Measurements from ENCODE around the gene MRPS7.

Gene MRPS7

DNA sequence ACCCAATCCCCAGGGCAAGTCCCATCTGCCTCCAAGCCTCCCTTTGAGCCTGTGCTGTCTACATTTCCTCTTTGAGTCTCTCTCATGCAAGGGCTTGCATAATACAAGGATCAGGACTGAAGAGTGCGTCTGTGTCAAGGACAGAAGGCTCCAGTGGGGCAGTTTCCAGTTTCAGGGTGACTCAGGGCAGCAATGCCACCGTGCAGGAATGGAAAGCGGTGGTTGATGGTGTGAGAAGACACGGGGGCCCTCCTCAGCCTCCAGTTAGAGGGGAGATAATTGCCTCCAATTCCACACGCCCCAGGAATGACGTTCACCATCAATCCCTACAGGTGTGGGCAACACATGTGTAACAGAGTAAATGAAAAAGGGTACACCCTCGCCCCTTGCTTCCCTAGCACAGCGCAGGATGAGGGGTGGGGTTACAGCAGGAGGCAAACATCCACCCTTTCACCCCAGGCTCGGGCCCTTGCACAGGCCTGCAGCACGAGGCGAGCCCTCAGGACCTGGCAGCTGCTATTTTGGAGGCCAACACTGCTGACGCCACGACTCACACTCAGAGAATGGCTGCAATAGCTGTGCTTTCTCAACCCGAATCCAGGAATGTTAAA lies 52.4 kb downstream of the MRPS7 start:
- DNase-seq: peak; percentile 65

DNA sequence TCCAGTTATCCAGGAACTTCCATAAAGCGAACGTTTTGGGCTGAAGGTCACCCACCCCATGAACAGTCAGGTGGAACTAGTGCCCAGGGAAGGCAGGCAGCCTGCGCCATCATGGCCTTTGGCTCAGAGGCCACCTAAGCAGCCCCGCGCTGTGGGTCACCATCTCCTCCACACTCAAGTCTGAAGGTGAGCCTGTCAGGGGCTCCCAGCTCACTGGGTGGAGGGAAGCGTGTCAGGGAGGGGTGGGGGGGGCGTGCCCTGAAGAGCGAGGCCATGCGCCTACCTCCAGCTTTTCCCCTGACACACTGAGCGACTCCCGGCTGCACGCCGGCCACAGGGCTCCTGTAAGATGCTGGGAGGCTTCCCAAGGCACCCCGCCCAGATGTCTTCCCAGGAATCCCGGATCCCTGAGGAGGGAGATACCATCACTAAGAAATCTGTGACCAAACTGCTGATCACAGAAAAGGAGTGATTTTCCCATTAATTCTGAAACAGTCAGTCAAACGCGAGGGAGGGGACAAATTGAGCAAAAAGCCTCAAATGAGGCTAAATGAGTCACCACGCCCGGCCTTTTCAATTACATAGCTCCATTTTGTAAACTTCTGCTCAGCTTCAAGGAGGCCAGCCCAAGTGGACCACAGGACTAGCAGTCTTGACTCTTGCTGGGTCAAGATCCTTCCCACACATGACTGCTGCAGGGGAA lies 54.0 kb downstream of the MRPS7 start:
- DNase-seq: peak; percentile 70
